Activated CD8-positive, alpha-beta T cell treated with anti-CD3 and anti-CD28 coated beads for 36 hours (primary cell): ENCODE results near the gene ZNF841. TPM values are rescaled to one million over a fixed set of nuclear protein-coding genes. Genes with fewer than 3 reads are reported as not detected.

Experiments used
- ATAC-seq: fragments of 200-7000 bp; cut with Tn5 transposase; one replicate; pipeline ENCODE4 v1.10.0; 2021; ENCODE audit warnings: mild to moderate bottlenecking, moderate library complexity
- CTCF ChIA-PET: fragments of 350-600 bp; sonication (Branson Sonifier 250); formaldehyde crosslinking; loops from one replicate; lab custom pipeline; 2021; ENCODE audit warnings: antibody characterized with exemption; lab: Charles Lee
- POLR2A ChIA-PET: fragments of 350-600 bp; sonication (Branson Sonifier 250); formaldehyde crosslinking; loops from one replicate; lab custom pipeline; 2021; ENCODE audit warnings: antibody characterized with exemption; lab: Charles Lee
- DNase-seq: peaks from one replicate; pipeline ENCODE4 v3.0.0-alpha.2; 2020
- H3K27ac Mint-ChIP-seq: one replicate; pipeline ENCODE4 v1.8.0; 2021; ENCODE audit warnings: mild to moderate bottlenecking, mixed read lengths
- H3K27me3 Mint-ChIP-seq: one replicate; pipeline ENCODE4 v1.8.0; 2021; ENCODE audit warnings: mixed read lengths
- H3K36me3 Mint-ChIP-seq: one replicate; pipeline ENCODE4 v1.8.0; 2021; ENCODE audit warnings: low read depth, mixed read lengths
- H3K4me1 Mint-ChIP-seq: one replicate; pipeline ENCODE4 v1.8.0; 2021; ENCODE audit warnings: low read depth, mixed read lengths
- H3K4me3 Mint-ChIP-seq: one replicate; pipeline ENCODE4 v1.8.0; 2021; ENCODE audit warnings: mild to moderate bottlenecking, moderate library complexity, mixed read lengths
- H3K9me3 Mint-ChIP-seq: one replicate; pipeline ENCODE4 v1.8.0; 2021; ENCODE audit warnings: mixed read lengths
- intact Hi-C: fragments of 100-400 bp; cut with micrococcal nuclease; formaldehyde crosslinking; loops from one replicate; pipeline ENCODE4 v1.10.0; 2022
- total RNA-seq, 2 experiments: library from RNA; stranded (reverse); gene quantifications; one replicate each; pipeline ENCODE4 v1.2.3, GENCODE V29; 2021
- TF ChIP-seq, protein P1 (sequence below): fragments of 200-600 bp; IDR thresholded peaks from one replicate; pipeline ENCODE4 v1.8.0; 2022; ENCODE audit warnings: antibody characterized with exemption, mild to moderate bottlenecking

The ZNF841 gene
- total RNA-seq, 2 experiments from 2014 or later = 19.2 to 22.7 TPM

DNA sequence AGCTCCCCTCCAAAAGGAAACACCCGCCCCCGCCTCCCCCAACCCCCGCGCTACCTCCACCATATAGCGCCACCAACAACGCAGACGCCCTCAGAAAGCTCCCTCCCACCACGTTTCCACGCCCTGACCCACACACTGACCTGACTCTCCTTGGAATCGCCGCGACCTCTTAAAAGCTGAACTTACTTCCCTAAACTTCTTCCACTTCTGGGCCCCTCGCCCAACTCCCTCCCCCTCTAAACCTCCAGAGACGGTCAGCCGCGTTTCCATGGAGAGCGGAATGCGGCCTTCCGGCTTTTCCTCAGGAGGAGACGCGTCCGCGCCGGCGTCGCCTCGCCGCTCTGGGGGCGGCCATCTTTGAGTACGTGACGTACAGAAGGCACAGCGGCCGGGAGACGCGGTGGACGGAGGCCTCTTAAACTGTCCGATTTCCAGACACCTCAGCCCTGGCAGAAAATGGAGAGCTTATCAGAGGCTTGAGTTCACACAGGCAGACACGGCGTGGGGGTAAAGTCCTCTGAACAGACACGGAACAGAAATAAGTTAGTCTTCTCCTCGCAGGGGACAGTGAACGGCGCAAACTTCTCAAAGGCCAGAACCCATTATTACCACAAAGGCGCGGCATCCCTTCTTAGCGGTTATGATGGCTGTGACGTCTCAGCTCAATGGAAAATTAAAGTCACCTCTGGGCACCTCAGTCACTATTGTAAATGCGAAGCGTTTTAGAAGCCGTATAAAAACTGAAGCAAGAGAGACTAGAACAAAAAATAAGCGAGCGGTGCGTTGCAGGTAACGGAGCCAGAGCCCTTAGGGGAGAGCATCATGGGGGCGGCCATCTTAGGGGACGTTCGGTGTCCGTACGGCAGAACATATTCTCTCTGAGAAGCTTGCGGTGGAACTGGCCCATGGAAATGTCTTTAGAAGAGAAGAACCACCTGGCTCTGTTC lies 46.7 kb downstream of the ZNF841 start, which contains the start of gene ZNF432:
TSS of gene ZNF432 (minus strand) at position 284 of the 947 bp plus-strand sequence. CDS start 1,970 bp downstream, outside the sequence.
- TF ChIP-seq, protein P1, sequence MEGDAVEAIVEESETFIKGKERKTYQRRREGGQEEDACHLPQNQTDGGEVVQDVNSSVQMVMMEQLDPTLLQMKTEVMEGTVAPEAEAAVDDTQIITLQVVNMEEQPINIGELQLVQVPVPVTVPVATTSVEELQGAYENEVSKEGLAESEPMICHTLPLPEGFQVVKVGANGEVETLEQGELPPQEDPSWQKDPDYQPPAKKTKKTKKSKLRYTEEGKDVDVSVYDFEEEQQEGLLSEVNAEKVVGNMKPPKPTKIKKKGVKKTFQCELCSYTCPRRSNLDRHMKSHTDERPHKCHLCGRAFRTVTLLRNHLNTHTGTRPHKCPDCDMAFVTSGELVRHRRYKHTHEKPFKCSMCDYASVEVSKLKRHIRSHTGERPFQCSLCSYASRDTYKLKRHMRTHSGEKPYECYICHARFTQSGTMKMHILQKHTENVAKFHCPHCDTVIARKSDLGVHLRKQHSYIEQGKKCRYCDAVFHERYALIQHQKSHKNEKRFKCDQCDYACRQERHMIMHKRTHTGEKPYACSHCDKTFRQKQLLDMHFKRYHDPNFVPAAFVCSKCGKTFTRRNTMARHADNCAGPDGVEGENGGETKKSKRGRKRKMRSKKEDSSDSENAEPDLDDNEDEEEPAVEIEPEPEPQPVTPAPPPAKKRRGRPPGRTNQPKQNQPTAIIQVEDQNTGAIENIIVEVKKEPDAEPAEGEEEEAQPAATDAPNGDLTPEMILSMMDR = no peak
- Mint-ChIP-seq H3K4me3 (peak within 1 kb of the TSS; percentile 93), H3K36me3 (peaks cover 76% of the 10 kb centered on the region), H3K9me3 (peaks cover 40% of the 10 kb centered on the region), H3K27ac (peak within 1 kb of the TSS; percentile 99), H3K27me3 (no peaks in the 10 kb centered on the region), H3K4me1 (peaks cover 20% of the 10 kb centered on the region)
- DNase-seq (peak; percentile 88), ATAC-seq (peak; percentile 90)
- ChIA-PET CTCF (interaction anchor here (1.1 kb wide), 1 partner anchor 90 kb away, joined by 3 read pairs; no protein-coding TSS in a partner anchor), POLR2A (interaction anchor here (0.6 to 1.8 kb wide), 12 partner anchors 14 to 321 kb away, joined by 3 to 8 read pairs (median 4); partner anchors contain the start of genes PPP2R1A, ZNF614, ZNF615 and ZNF841)
- intact Hi-C loops = no loop called here

DNA sequence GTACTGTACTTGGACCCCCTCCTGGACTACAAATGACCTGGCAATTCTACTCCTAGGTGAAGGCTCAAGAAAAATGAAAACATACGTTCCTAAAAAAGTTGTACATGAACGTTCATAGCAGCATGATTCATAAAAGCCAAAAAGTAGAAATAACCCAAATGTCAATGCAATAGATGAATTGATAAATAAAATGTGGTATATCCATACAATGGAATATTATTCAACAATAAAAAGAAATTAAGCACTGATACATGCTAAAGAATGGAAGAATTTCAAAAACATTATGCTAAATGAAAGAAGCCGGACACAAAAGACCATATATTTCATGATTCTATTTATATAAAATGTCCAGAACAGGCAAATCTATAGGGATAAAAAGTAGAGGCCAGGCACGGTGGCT lies 56.4 kb downstream of the ZNF841 start:
- H3K9me3 Mint-ChIP-seq = peaks cover 55% of the 10 kb centered on the region
- TF ChIP-seq, protein P1 = no peak
- POLR2A ChIA-PET = no interaction called here
- H3K27me3 Mint-ChIP-seq = no peaks in the 10 kb centered on the region
- H3K27ac Mint-ChIP-seq = no peak overlapping the region
- intact Hi-C loops = no loop called here
- ATAC-seq = no peak
- H3K4me1 Mint-ChIP-seq = no peaks in the 10 kb centered on the region
- CTCF ChIA-PET = no interaction called here
- no peak overlapping the region for H3K4me3 Mint-ChIP-seq
- no peak for DNase-seq
- H3K36me3 Mint-ChIP-seq = peaks cover 94% of the 10 kb centered on the region

DNA sequence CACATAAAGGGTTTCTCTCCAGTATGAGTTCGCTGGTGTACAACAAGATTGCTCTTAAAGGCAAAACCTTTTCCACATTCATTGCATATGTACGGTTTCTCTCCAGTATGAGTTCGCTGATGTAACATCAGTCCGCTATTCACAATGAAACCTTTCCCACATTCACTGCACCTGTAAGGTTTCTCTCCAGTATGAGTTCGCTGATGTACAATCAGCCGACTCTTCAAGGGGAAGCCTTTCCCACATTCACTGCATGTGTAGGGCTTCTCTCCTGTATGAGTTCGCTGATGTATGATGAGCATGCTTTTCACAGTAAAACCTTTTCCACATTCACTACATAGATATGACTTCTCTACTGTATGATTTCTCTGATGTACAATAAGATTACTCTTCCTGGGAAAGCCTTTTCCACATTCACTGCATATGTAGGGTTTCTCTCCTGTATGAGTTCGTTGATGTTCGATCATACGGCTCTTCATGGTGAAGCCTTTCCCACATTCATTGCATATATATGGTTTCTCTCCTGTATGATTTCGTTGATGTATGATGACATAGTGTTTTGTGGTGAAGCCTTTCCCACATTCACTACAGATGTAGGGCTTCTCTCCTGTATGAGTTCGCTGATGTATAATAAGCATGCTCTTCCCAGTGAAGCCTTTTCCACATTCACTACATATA lies 61.4 kb downstream of the ZNF841 start:
- no peak overlapping the region for H3K27ac Mint-ChIP-seq
- intact Hi-C loops = no loop called here
- H3K4me1 Mint-ChIP-seq = no peaks in the 10 kb centered on the region
- no peaks in the 10 kb centered on the region for H3K27me3 Mint-ChIP-seq
- ChIA-PET POLR2A (no interaction called here), CTCF (no interaction called here)
- TF ChIP-seq, protein P1 = no peak
- H3K36me3 Mint-ChIP-seq = peaks cover 86% of the 10 kb centered on the region
- H3K9me3 Mint-ChIP-seq = peaks cover 65% of the 10 kb centered on the region
- no peak for DNase-seq
- no peak for ATAC-seq
- no peak overlapping the region for H3K4me3 Mint-ChIP-seq

DNA sequence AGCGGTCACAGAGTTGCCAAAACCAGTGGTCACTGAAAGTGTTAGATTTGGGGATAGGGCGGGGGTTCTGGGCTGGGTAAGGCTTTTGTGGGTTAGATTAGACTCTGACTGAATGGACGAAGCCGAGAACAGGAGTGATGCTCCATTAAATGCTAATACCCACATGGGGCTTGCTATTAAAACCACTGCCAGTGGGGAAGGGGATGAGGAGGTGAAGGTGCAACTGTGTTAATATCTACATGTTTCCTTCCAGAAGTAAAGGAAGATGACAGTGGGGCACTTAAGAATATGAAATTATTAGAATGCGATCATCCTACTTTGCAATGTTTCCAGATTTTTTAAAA lies 66.8 kb downstream of the ZNF841 start:
- Mint-ChIP-seq H3K4me1 (peaks cover 13% of the 10 kb centered on the region), H3K36me3 (peaks cover 81% of the 10 kb centered on the region), H3K9me3 (peaks cover 57% of the 10 kb centered on the region), H3K27me3 (no peaks in the 10 kb centered on the region), H3K4me3 (peak overlapping the region; percentile 92), H3K27ac (peak overlapping the region; percentile 97)
- ChIA-PET CTCF (no interaction called here), POLR2A (interaction anchor here (1.0 to 1.9 kb wide), 4 partner anchors 16 to 50 kb away, joined by 3 to 8 read pairs (median 6); partner anchors contain the start of genes ZNF432 and ZNF615)
- DNase-seq (no peak), ATAC-seq (peak; percentile 24)
- intact Hi-C loops = no loop called here
- TF ChIP-seq, protein P1 = no peak
